Breast epithelium (tissue), 4 donors: ENCODE results near the gene ACP4. TPM values are rescaled to one million over a fixed set of nuclear protein-coding genes. Genes with fewer than 3 reads are reported as not detected.

ENCODE experiments used
- DNase-seq, 2 donors: peaks; one replicate each; pipeline ENCODE4 v3.0.0-alpha.2; 2019; ENCODE audit warnings: low spot score in 2 of 2
- H3K27ac ChIP-seq, 2 donors: fragments of 200-600 bp; sonication (generic) in 1 of 2; one replicate each; pipeline ENCODE4 v1.5.1; 2016 to 2019; ENCODE audit warnings: mild to moderate bottlenecking in 1 of 2
- H3K27me3 ChIP-seq, 2 donors: fragments of 200-600 bp; sonication (generic) in 1 of 2; one replicate each; pipeline versions ENCODE4 v1.5.1 to v1.6.0; 2017 to 2019; ENCODE audit warnings: control low read depth in 1 of 2, mild to moderate bottlenecking in 1 of 2
- H3K36me3 ChIP-seq: fragments of 200-600 bp; one replicate; pipeline ENCODE4 v1.5.1; 2019
- H3K4me1 ChIP-seq, 2 donors: fragments of 200-600 bp; sonication (generic); one replicate each; pipeline ENCODE4 v1.5.1; 2016 to 2019; ENCODE audit warnings: control low read depth in 1 of 2
- H3K4me3 ChIP-seq, 3 donors: fragments of 200-600 bp; sonication (generic); 1 replicate in 2 of 3; 2 replicates in 1 of 3; pipeline ENCODE4 v1.5.1; 2016 to 2019; ENCODE audit warnings: mild to moderate bottlenecking in 3 of 3, moderate library complexity in 2 of 3
- H3K9me3 ChIP-seq, 2 donors: fragments of 200-600 bp; sonication (generic) in 1 of 2; one replicate each; pipeline ENCODE4 v1.5.1; 2016 to 2019; ENCODE audit warnings: control low read depth in 1 of 2
- CTCF ChIP-seq, 3 donors: fragments of 450-650 bp; IDR thresholded peaks; one replicate each; pipeline ENCODE4 v1.5.1; 2016 to 2017; ENCODE audit warnings: antibody characterized with exemption in 3 of 3, mild to moderate bottlenecking in 3 of 3, moderate library complexity in 3 of 3
- POLR2A ChIP-seq: fragments of 450-650 bp; IDR thresholded peaks from one replicate; pipeline ENCODE4 v1.6.1; 2016; ENCODE audit warnings: antibody characterized with exemption, mild to moderate bottlenecking, moderate library complexity
- POLR2AphosphoS5 ChIP-seq, 3 donors: sonication (generic); formaldehyde crosslinking; IDR thresholded peaks; one replicate each; pipeline ENCODE4 v1.6.1; 2017; ENCODE audit warnings: antibody characterized with exemption in 3 of 3
- intact Hi-C: fragments of 100-400 bp; cut with DNase I; formaldehyde crosslinking; loops from one replicate; pipeline ENCODE4 v1.15.1; 2023; ENCODE audit warnings: low total_unique reads
- total RNA-seq, 3 donors: library from RNA; depleted of rRNA; stranded (reverse); fragments of >200 nt; gene quantifications; one replicate each; pipeline ENCODE4 v1.1.0, GENCODE V29; 2016

Gene ACP4
- total RNA-seq, 3 donors from 2014 or later: not detected

GRCh38 chr19:50839712-50840655 is 49.8 kb downstream of the ACP4 start:
- no peak for TF ChIP-seq POLR2A
- TF ChIP-seq CTCF (IDR thresholded peaks at IDR 0.05): no peak
- TF ChIP-seq POLR2AphosphoS5 (IDR thresholded peaks at IDR 0.05): no peak
- H3K27me3 ChIP-seq: peaks cover 0 to 11% of the 10 kb centered on the region in 2 donors
- H3K27ac ChIP-seq: no peak overlapping the region
- H3K36me3 ChIP-seq: no peaks in the 10 kb centered on the region
- peaks cover 7 to 26% of the 10 kb centered on the region in 2 donors for H3K9me3 ChIP-seq
- DNase-seq: no peak
- H3K4me3 ChIP-seq: no peak overlapping the region
- intact Hi-C loops: no loop called here
- no peaks in the 10 kb centered on the region for H3K4me1 ChIP-seq

GRCh38 chr19:50842130-50842529 is 51.9 kb downstream of the ACP4 start:
- peaks cover 0 to 5% of the 10 kb centered on the region in 2 donors for H3K27me3 ChIP-seq
- no peaks in the 10 kb centered on the region for H3K36me3 ChIP-seq
- TF ChIP-seq CTCF (IDR thresholded peaks at IDR 0.05) (no peak), POLR2AphosphoS5 (IDR thresholded peaks at IDR 0.05) (no peak), POLR2A (no peak)
- no peak for DNase-seq
- intact Hi-C loops: no loop called here
- peaks cover 7 to 26% of the 10 kb centered on the region in 2 donors for H3K9me3 ChIP-seq
- no peak overlapping the region for H3K27ac ChIP-seq
- no peaks in the 10 kb centered on the region for H3K4me1 ChIP-seq
- no peak overlapping the region for H3K4me3 ChIP-seq

- intact Hi-C loops: no loop called here
- Histone ChIP-seq H3K4me1 (no peaks in the 10 kb centered on the region), H3K4me3 (no peak overlapping the region), H3K27ac (no peak overlapping the region), H3K27me3 (peaks cover 0 to 2% of the 10 kb centered on the region in 2 donors), H3K36me3 (no peaks in the 10 kb centered on the region), H3K9me3 (peaks cover 7 to 26% of the 10 kb centered on the region in 2 donors)
- DNase-seq: no peak
- TF ChIP-seq POLR2A (no peak), POLR2AphosphoS5 (IDR thresholded peaks at IDR 0.05) (no peak), CTCF (IDR thresholded peaks at IDR 0.05) (no peak)
These were observed 53.0 kb downstream of the ACP4 start for GRCh38 chr19:50843205-50843604.

GRCh38 chr19:50843701-50844221 is 53.5 kb downstream of the ACP4 start:
- no peaks in the 10 kb centered on the region for H3K36me3 ChIP-seq
- DNase-seq: no peak
- no peak overlapping the region for H3K27ac ChIP-seq
- no peaks in the 10 kb centered on the region for H3K27me3 ChIP-seq
- H3K9me3 ChIP-seq: peaks cover 7 to 26% of the 10 kb centered on the region in 2 donors
- TF ChIP-seq POLR2AphosphoS5 (IDR thresholded peaks at IDR 0.05) (no peak), CTCF (IDR thresholded peaks at IDR 0.05) (no peak), POLR2A (no peak)
- intact Hi-C loops: no loop called here
- H3K4me1 ChIP-seq: no peaks in the 10 kb centered on the region
- H3K4me3 ChIP-seq: no peak overlapping the region
